MM.1S (cell line): ENCODE measurements around the gene KHNYN.

Experiments
- CTCF ChIP-seq: fragments of 300-600 bp; sonication (generic); IDR thresholded peaks from 2 replicates; pipeline ENCODE4 v1.5.1; 2016; ENCODE audit warnings: antibody characterized with exemption, low read length, mixed read lengths
- EZH2 ChIP-seq: fragments of 300-600 bp; sonication (generic); optimal IDR thresholded peaks from 2 replicates; pipeline ENCODE3; 2017; ENCODE audit warnings: low read depth, mild to moderate bottlenecking, antibody characterized with exemption, low read length, mixed read lengths
- EZH2phosphoT487 ChIP-seq: fragments of 300-600 bp; sonication (generic); IDR thresholded peaks from 2 replicates; pipeline ENCODE4 v1.6.1; 2018; ENCODE audit warnings: antibody characterized with exemption, low read length

- TF ChIP-seq CTCF = peak; percentile 48
- no peak for TF ChIP-seq EZH2phosphoT487
- TF ChIP-seq EZH2 = no peak
Measured at GRCh38 chr14:24411443-24412389, 18.0 kb upstream of the KHNYN start.
